Endothelial cell of umbilical vein (primary cell): ENCODE results near the gene RIC1. TPM values are rescaled to one million over a fixed set of nuclear protein-coding genes. Genes with fewer than 3 reads are reported as not detected.

Experiments used
- BruUV-seq: library from RNA; stranded (reverse); fragments of 400-500 nt; replicated peaks from 2 replicates; lab custom pipeline; 2021; lab: Mats Ljungman, UMichigan
- CTCF ChIA-PET: fragments of 300-600, 350-600 bp; sonication (Branson Sonifier 250); formaldehyde crosslinking; loops from one replicate; lab custom pipeline; 2021; ENCODE audit warnings: antibody characterized with exemption, inconsistent platforms; lab: Charles Lee
- POLR2A ChIA-PET: fragments of 300-600, 350-600 bp; sonication (Branson Sonifier 250); formaldehyde crosslinking; loops from one replicate; lab custom pipeline; 2021; ENCODE audit warnings: antibody characterized with exemption, inconsistent platforms; lab: Charles Lee
- DNase-seq: peaks from one replicate; pipeline ENCODE4 v3.0.0-alpha.2; 2011; ENCODE audit warnings: low read depth, low spot score
- FAIRE-seq: peaks from 2 replicates; lab custom pipeline; 2011; peaks lifted over from hg19 to GRCh38; lab: Jason Lieb, UNC
- H2AFZ ChIP-seq: 2 replicates; pipeline ENCODE4 v1.6.0; 2012; ENCODE audit warnings: low read depth, low read length, control low read depth, inconsistent platforms
- H3K27ac ChIP-seq: 2 replicates; pipeline ENCODE4 v1.5.1; 2011; ENCODE audit warnings: low read depth, mild to moderate bottlenecking, control low read depth, low read length, moderate library complexity; ENCODE audit not compliant: insufficient read depth
- H3K27me3 ChIP-seq, 2 experiments: 2 replicates each; pipeline versions ENCODE4 v1.6.0 to v1.6.1; 2011; ENCODE audit warnings: low read length in 2 of 2, mixed read lengths in 1 of 2; ENCODE audit not compliant: control insufficient read depth in 2 of 2, insufficient read depth in 2 of 2
- H3K36me3 ChIP-seq, 2 experiments: 2 replicates in 1 of 2; 3 replicates in 1 of 2; pipeline ENCODE4 v1.5.1; 2011; ENCODE audit warnings: low read length in 2 of 2, mild to moderate bottlenecking in 1 of 2, moderate library complexity in 1 of 2; ENCODE audit not compliant: control insufficient read depth in 2 of 2, insufficient read depth in 2 of 2; ENCODE audit errors: extremely low read depth in 1 of 2
- H3K4me1 ChIP-seq: 3 replicates; pipeline ENCODE4 v1.5.1; 2011; ENCODE audit warnings: mild to moderate bottlenecking, low read length; ENCODE audit not compliant: control insufficient read depth, insufficient read depth; ENCODE audit errors: extremely low read depth
- H3K4me2 ChIP-seq: 2 replicates; pipeline ENCODE4 v1.6.1; 2011; ENCODE audit warnings: low read length, control low read depth, mixed read lengths; ENCODE audit not compliant: insufficient read depth
- H3K4me3 ChIP-seq, 3 experiments: fragments of 200-600 bp in 1 of 3; sonication (generic), shearing (Covaris generic) in 1 of 3; replicated peaks in 1 of 3; 2 replicates each; pipeline ENCODE4 v1.5.1; 2011 to 2016; ENCODE audit warnings: control low read depth in 3 of 3, low read length in 3 of 3, mild to moderate bottlenecking in 2 of 3, inconsistent platforms in 1 of 3, low read depth in 1 of 3, moderate library complexity in 1 of 3; ENCODE audit not compliant: insufficient read depth in 1 of 3
- H3K79me2 ChIP-seq: 2 replicates; pipeline ENCODE4 v1.6.0; 2012; ENCODE audit warnings: low read length, inconsistent platforms; ENCODE audit not compliant: control insufficient read depth, insufficient read depth
- H3K9ac ChIP-seq: replicated peaks from 2 replicates; pipeline ENCODE3; 2011; ENCODE audit warnings: low read length, control low read depth; ENCODE audit not compliant: insufficient read depth; ENCODE audit errors: extremely low read depth
- H3K9me1 ChIP-seq: replicated peaks from 3 replicates; pipeline ENCODE4 v1.6.0; 2011; ENCODE audit warnings: mild to moderate bottlenecking, low read length; ENCODE audit not compliant: control insufficient read depth, insufficient read depth; ENCODE audit errors: extremely low read depth
- H3K9me3 ChIP-seq: replicated peaks from 2 replicates; pipeline ENCODE4 v1.5.1; 2012; ENCODE audit warnings: low read length, inconsistent platforms; ENCODE audit not compliant: control insufficient read depth, insufficient read depth
- H4K20me1 ChIP-seq: replicated peaks from 2 replicates; pipeline ENCODE3; 2011; ENCODE audit warnings: mild to moderate bottlenecking, low read length; ENCODE audit not compliant: control insufficient read depth, insufficient read depth; ENCODE audit errors: extremely low read depth
- EZH2 ChIP-seq: IDR thresholded peaks from 2 replicates; pipeline ENCODE4 v1.6.1; 2012; ENCODE audit warnings: borderline replicate concordance, low read depth, mild to moderate bottlenecking, moderate library complexity, low read length, inconsistent platforms; ENCODE audit not compliant: severe bottlenecking
- FOS ChIP-seq: IDR thresholded peaks from 2 replicates; pipeline ENCODE4 v1.6.1; 2011; ENCODE audit warnings: mild to moderate bottlenecking, low read length, moderate library complexity, borderline replicate concordance; ENCODE audit not compliant: insufficient read depth
- GATA2 ChIP-seq: IDR thresholded peaks from 2 replicates; pipeline ENCODE4 v1.7.0; 2011; ENCODE audit warnings: low read depth, mild to moderate bottlenecking, moderate library complexity, mixed read lengths, low read length; ENCODE audit not compliant: insufficient read length, insufficient read depth
- JUN ChIP-seq: IDR thresholded peaks from 2 replicates; pipeline ENCODE4 v1.6.1; 2011; ENCODE audit warnings: borderline replicate concordance, low read depth; ENCODE audit not compliant: insufficient read length, insufficient read depth
- MYC ChIP-seq: IDR thresholded peaks from one replicate; pipeline ENCODE4 v1.6.1; 2011; ENCODE audit warnings: mild to moderate bottlenecking, low read depth, low read length
- POLR2A ChIP-seq: IDR thresholded peaks from 2 replicates; pipeline ENCODE4 v1.6.1; 2012; ENCODE audit warnings: low read depth, mild to moderate bottlenecking, control low read depth, low read length
- POLR2AphosphoS5 ChIP-seq: IDR thresholded peaks from 2 replicates; pipeline ENCODE4 v1.6.1; 2012; ENCODE audit warnings: low read depth, mild to moderate bottlenecking, control low read depth, low read length, moderate library complexity; ENCODE audit not compliant: insufficient read depth
- dilution Hi-C: fragments of 300-500 bp; cut with MboI; formaldehyde crosslinking; loops from one replicate; pipeline ENCODE4 v1.15.0; 2019; ENCODE audit warnings: low sequenced_read_pairs; ENCODE audit not compliant: extremely low pct_ligation_motif_present
- intact Hi-C: fragments of 100-400 bp; cut with micrococcal nuclease; formaldehyde crosslinking; loops from one replicate; pipeline ENCODE4 v1.10.0; 2022
- polyA plus RNA-seq, 4 experiments: library from polyadenylated mRNA; depleted of rRNA in 3 of 4; stranded (reverse) in 3 of 4; unstranded in 1 of 4; fragments of >200 nt; gene quantifications; 2 replicates each; pipeline versions ENCODE4 v1.2.1 to v1.2.3, GENCODE V29; 2011 to 2012; ENCODE audit warnings: missing spikeins in 1 of 4
- total RNA-seq: library from RNA; stranded (reverse); gene quantifications from 2 replicates; pipeline ENCODE4 v1.2.3, GENCODE V29; 2021
- TF ChIP-seq, protein P1 (sequence below), 2 donors: IDR thresholded peaks; 1 replicate in 1 of 2; 2 replicates in 1 of 2; pipeline ENCODE4 v1.5.1; 2011; ENCODE audit warnings: low read length in 2 of 2, mild to moderate bottlenecking in 2 of 2, moderate library complexity in 2 of 2, control low read depth in 1 of 2, inconsistent platforms in 1 of 2, low read depth in 1 of 2; ENCODE audit not compliant: insufficient read depth in 1 of 2; ENCODE audit errors: extremely low read depth in 1 of 2
- TF ChIP-seq, protein P2 (sequence below): IDR thresholded peaks from 2 replicates; pipeline ENCODE4 v1.6.1; 2011; ENCODE audit not compliant: insufficient read depth, insufficient read length

The RIC1 gene
- total and polyA plus RNA-seq, 2 donors (not counting 3 experiments of a cell fraction or from before 2014, with no cell fraction given): 14.0 to 23.5 TPM

DNA sequence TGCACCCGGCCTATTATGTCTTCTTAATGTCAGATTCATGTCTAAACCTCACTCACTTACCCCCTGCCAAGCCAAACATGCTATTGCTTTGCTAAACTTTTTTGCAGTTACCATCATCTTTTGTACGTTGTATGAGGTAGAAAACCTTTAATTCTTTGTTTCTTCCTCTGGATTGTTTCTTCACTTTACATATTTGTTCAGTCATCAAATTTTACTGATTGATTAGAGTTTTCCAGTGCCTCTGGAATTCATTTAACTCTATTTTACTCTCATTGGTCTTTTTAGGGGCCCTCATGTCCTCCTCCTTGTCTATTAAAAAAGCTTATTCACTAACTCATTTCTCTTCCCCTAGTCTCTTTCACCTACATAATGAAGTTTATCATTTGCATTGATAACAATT lies 67.0 kb downstream of the RIC1 start:
- Histone ChIP-seq H3K9me1 (no peaks in the 10 kb centered on the region), H4K20me1 (no peaks in the 10 kb centered on the region), H3K9ac (no peak overlapping the region), H3K4me1 (no peaks in the 10 kb centered on the region), H3K36me3 (no peaks in the 10 kb centered on the region), H3K4me3 (no peak overlapping the region), H3K27ac (no peak overlapping the region), H3K4me2 (no peak overlapping the region), H3K9me3 (no peaks in the 10 kb centered on the region), H3K79me2 (no peaks in the 10 kb centered on the region), H3K27me3 (no peaks in the 10 kb centered on the region), H2AFZ (no peak overlapping the region)
- BruUV-seq: no TSS peak
- intact Hi-C loops (loop anchor here (5.0 kb wide), 1 partner anchor 64 kb away; no protein-coding TSS in a partner anchor), dilution Hi-C loops (no loop called here)
- TF ChIP-seq EZH2 (no peak), FOS (no peak), GATA2 (no peak), POLR2AphosphoS5 (no peak), POLR2A (no peak), MYC (no peak), JUN (no peak)
- TF ChIP-seq, protein P1, sequence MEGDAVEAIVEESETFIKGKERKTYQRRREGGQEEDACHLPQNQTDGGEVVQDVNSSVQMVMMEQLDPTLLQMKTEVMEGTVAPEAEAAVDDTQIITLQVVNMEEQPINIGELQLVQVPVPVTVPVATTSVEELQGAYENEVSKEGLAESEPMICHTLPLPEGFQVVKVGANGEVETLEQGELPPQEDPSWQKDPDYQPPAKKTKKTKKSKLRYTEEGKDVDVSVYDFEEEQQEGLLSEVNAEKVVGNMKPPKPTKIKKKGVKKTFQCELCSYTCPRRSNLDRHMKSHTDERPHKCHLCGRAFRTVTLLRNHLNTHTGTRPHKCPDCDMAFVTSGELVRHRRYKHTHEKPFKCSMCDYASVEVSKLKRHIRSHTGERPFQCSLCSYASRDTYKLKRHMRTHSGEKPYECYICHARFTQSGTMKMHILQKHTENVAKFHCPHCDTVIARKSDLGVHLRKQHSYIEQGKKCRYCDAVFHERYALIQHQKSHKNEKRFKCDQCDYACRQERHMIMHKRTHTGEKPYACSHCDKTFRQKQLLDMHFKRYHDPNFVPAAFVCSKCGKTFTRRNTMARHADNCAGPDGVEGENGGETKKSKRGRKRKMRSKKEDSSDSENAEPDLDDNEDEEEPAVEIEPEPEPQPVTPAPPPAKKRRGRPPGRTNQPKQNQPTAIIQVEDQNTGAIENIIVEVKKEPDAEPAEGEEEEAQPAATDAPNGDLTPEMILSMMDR (IDR thresholded peaks at IDR 0.05; ENCODE audit: extremely low read depth in 1 of 2, insufficient read depth in 1 of 2, low read depth in 1 of 2, low read length in 2 of 2): no peak
- TF ChIP-seq, protein P2, sequence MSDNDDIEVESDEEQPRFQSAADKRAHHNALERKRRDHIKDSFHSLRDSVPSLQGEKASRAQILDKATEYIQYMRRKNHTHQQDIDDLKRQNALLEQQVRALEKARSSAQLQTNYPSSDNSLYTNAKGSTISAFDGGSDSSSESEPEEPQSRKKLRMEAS: no peak
- DNase-seq (no peak), FAIRE-seq (no peak)
- POLR2A ChIA-PET: no interaction called here
- CTCF ChIA-PET: no interaction called here
